ENCODE measurements around the gene APC.

The APC gene

GRCh38 chr5:112866739-112867138 is 129.1 kb downstream of the APC start:
- Histone ChIP-seq H3K27me3 (ENCODE audit: insufficient read depth, poor library complexity, severe bottlenecking) (no peaks in the 10 kb centered on the region), H3K4me3 (replicated peaks; ENCODE audit: insufficient read depth, low read length) (no peak overlapping the region), H3K27ac (replicated peaks) (no peak overlapping the region)
- TF ChIP-seq GABPA (IDR thresholded peaks at IDR 0.05; ENCODE audit: low read depth): no peak
- TF ChIP-seq REST (IDR thresholded peaks at IDR 0.05; ENCODE audit: insufficient replicate concordance, low read depth): no peak
- TF ChIP-seq POLR2AphosphoS5 (IDR thresholded peaks at IDR 0.05; ENCODE audit: low read depth): no peak
- TF ChIP-seq SPI1 (IDR thresholded peaks at IDR 0.05; ENCODE audit: borderline replicate concordance, low read depth): no peak
- no peak for TF ChIP-seq CTCF (IDR thresholded peaks at IDR 0.05; ENCODE audit: insufficient read depth, low read length)
- no peak for DNase-seq (ENCODE audit: low read depth in 1 of 2, low spot score in 1 of 2)

GRCh38 chr5:112867411-112867810 is 129.7 kb downstream of the APC start:
- no peak overlapping the region for H3K27ac ChIP-seq (replicated peaks)
- H3K27me3 ChIP-seq (ENCODE audit: insufficient read depth, poor library complexity, severe bottlenecking): no peaks in the 10 kb centered on the region
- TF ChIP-seq REST (IDR thresholded peaks at IDR 0.05; ENCODE audit: insufficient replicate concordance, low read depth) (no peak), SPI1 (IDR thresholded peaks at IDR 0.05; ENCODE audit: borderline replicate concordance, low read depth) (no peak), GABPA (IDR thresholded peaks at IDR 0.05; ENCODE audit: low read depth) (no peak), CTCF (IDR thresholded peaks at IDR 0.05; ENCODE audit: insufficient read depth, low read length) (no peak), POLR2AphosphoS5 (IDR thresholded peaks at IDR 0.05; ENCODE audit: low read depth) (no peak)
- DNase-seq (ENCODE audit: low read depth in 1 of 2, low spot score in 1 of 2): no peak
- no peak overlapping the region for H3K4me3 ChIP-seq (replicated peaks; ENCODE audit: insufficient read depth, low read length)

GRCh38 chr5:112869948-112870347 is 132.3 kb downstream of the APC start:
- no peak overlapping the region for H3K4me3 ChIP-seq (replicated peaks; ENCODE audit: insufficient read depth, low read length)
- H3K27me3 ChIP-seq (ENCODE audit: insufficient read depth, poor library complexity, severe bottlenecking): no peaks in the 10 kb centered on the region
- DNase-seq (ENCODE audit: low read depth in 1 of 2, low spot score in 1 of 2): no peak
- TF ChIP-seq POLR2AphosphoS5 (IDR thresholded peaks at IDR 0.05; ENCODE audit: low read depth): no peak
- H3K27ac ChIP-seq (replicated peaks): no peak overlapping the region

- Histone ChIP-seq H3K27me3 (ENCODE audit: insufficient read depth, poor library complexity, severe bottlenecking) (no peaks in the 10 kb centered on the region), H3K4me3 (replicated peaks; ENCODE audit: insufficient read depth, low read length) (no peak overlapping the region), H3K27ac (replicated peaks) (no peak overlapping the region)
- TF ChIP-seq GABPA (IDR thresholded peaks at IDR 0.05; ENCODE audit: low read depth) (no peak), REST (IDR thresholded peaks at IDR 0.05; ENCODE audit: insufficient replicate concordance, low read depth) (no peak), SPI1 (IDR thresholded peaks at IDR 0.05; ENCODE audit: borderline replicate concordance, low read depth) (no peak), CTCF (IDR thresholded peaks at IDR 0.05; ENCODE audit: insufficient read depth, low read length) (no peak), POLR2AphosphoS5 (IDR thresholded peaks at IDR 0.05; ENCODE audit: low read depth) (no peak)
- peak in 1 of 2 experiments; percentile 9 for DNase-seq (ENCODE audit: low read depth in 1 of 2, low spot score in 1 of 2)
These were observed 133.3 kb downstream of the APC start for GRCh38 chr5:112870966-112871365.

Measured in HL-60 (cell line).